Prostate gland (tissue), 2 donors: ENCODE results near the gene BTAF1. TPM values are rescaled to one million over a fixed set of nuclear protein-coding genes. Genes with fewer than 3 reads are reported as not detected.

Experiments
- DNase-seq: peaks from one replicate; pipeline ENCODE4 v3.0.0-alpha.2; 2019; ENCODE audit warnings: low spot score
- H3K27ac ChIP-seq, 2 donors: fragments of 200-600 bp; sonication (generic); 2 replicates each; pipeline ENCODE4 v1.5.1; 2017 to 2019
- H3K27me3 ChIP-seq: fragments of 200-600 bp; sonication (generic); replicated peaks from 2 replicates; pipeline ENCODE4 v1.5.1; 2019; ENCODE audit not compliant: insufficient read depth
- H3K36me3 ChIP-seq, 2 donors: fragments of 200-600 bp; sonication (generic); 1 replicate in 1 of 2; 2 replicates in 1 of 2; pipeline versions ENCODE4 v1.5.1 to v1.8.1; 2017 to 2019
- H3K4me1 ChIP-seq: fragments of 200-600 bp; sonication (generic); replicated peaks from 2 replicates; pipeline ENCODE4 v1.5.1; 2019
- H3K4me3 ChIP-seq, 2 donors: fragments of 200-600 bp; sonication (generic); 2 replicates each; pipeline ENCODE4 v1.5.1; 2017 to 2019
- H3K9me3 ChIP-seq: fragments of 200-600 bp; sonication (generic); 2 replicates; pipeline ENCODE4 v1.5.1; 2017
- POLR2A ChIP-seq: fragments of 450-650 bp; IDR thresholded peaks from one replicate; pipeline ENCODE4 v1.6.1; 2016; ENCODE audit warnings: antibody characterized with exemption, mild to moderate bottlenecking
- POLR2AphosphoS5 ChIP-seq: sonication (generic); formaldehyde crosslinking; IDR thresholded peaks from one replicate; pipeline ENCODE4 v1.6.1; 2017; ENCODE audit warnings: antibody characterized with exemption
- WGBS: methylation state at CpG from one replicate; pipeline ENCODE4 v1.1.5; 2018; 5-methylcytosine and 5-hydroxymethylcytosine counted together
- intact Hi-C: fragments of 100-400 bp; cut with DNase I; formaldehyde crosslinking; loops from one replicate; pipeline ENCODE4 v1.14.2; 2022
- total RNA-seq, 2 donors: library from RNA; depleted of rRNA; stranded (reverse); fragments of >200 nt; gene quantifications; one replicate each; pipeline ENCODE4 v1.1.0, GENCODE V29; 2016
- TF ChIP-seq, protein P1 (sequence below), 4 experiments: fragments of 200-600 bp in 2 of 4; fragments of 450-650 bp in 2 of 4; sonication (generic) in 2 of 4; IDR thresholded peaks; 1 replicate in 3 of 4; 2 replicates in 1 of 4; pipeline ENCODE4 v1.5.1; 2016 to 2019; ENCODE audit warnings: antibody characterized with exemption in 4 of 4, mild to moderate bottlenecking in 2 of 4, moderate library complexity in 2 of 4

The BTAF1 gene
- 10 to 100 TPM; 31.2 to 43.2 TPM for total RNA-seq

DNA sequence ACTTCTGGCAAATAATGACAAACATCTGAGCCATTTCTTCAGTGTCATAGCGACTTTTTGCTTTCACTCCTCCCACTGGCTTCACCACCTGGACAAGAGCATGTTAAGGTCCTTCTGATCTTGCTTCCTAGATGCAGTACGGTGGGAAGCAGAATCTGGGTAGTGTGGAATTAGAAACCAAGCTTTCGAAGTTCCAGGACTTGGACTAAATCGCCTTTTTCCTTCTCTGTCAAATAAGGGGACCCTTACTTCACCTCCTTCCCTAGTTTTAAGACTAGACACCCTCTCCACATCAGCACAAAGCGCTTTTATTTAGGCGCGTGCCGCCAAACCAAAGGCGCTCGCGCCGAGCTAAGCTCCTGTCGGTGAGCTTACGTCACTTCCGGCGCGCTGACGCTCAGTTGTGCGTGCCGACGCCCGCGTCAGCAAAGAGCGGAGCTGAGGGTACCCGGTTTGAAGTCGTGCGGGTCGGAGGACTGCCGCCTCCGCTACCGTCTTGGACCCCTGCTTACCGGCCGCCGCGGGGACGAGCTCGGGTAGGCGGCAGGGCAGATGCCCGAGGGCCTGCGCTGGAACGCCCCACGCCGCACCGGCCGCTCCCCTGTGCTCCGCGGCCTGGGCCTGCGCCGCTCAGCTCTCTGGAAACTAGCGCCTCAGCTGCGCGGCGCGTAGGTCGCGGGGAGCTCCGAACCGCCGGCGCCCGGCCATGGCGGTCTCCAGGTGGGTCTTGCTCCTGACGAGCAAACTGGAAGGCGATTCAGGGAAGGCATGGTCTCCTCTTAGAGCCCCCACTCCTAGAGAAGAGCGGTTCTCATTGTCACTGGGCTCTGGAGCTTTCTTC, at the start of gene BTAF1:
BTAF1 (plus strand) TSS at position 400 of the 841 bp plus-strand sequence; CDS start at position 707, 307 bp downstream.
- peak; percentile 92 for DNase-seq
- H3K27me3 ChIP-seq: no peaks in the 10 kb centered on the region
- H3K4me3 ChIP-seq: peak within 1 kb of the TSS; percentile 74 to 85
- intact Hi-C loops: loop anchor here (10.0 kb wide), 1 partner anchor 129 kb away; the partner anchor contains the start of gene TNKS2
- no peaks in the 10 kb centered on the region for H3K9me3 ChIP-seq
- H3K27ac ChIP-seq: peak within 1 kb of the TSS; percentile 96 to 98
- peak; percentile 92 for TF ChIP-seq POLR2A
- TF ChIP-seq, protein P1, sequence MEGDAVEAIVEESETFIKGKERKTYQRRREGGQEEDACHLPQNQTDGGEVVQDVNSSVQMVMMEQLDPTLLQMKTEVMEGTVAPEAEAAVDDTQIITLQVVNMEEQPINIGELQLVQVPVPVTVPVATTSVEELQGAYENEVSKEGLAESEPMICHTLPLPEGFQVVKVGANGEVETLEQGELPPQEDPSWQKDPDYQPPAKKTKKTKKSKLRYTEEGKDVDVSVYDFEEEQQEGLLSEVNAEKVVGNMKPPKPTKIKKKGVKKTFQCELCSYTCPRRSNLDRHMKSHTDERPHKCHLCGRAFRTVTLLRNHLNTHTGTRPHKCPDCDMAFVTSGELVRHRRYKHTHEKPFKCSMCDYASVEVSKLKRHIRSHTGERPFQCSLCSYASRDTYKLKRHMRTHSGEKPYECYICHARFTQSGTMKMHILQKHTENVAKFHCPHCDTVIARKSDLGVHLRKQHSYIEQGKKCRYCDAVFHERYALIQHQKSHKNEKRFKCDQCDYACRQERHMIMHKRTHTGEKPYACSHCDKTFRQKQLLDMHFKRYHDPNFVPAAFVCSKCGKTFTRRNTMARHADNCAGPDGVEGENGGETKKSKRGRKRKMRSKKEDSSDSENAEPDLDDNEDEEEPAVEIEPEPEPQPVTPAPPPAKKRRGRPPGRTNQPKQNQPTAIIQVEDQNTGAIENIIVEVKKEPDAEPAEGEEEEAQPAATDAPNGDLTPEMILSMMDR (IDR thresholded peaks at IDR 0.05): peak in 2 of 4 experiments; percentile 13 to 21
- TF ChIP-seq POLR2AphosphoS5: peak; percentile 97
- WGBS: under 1% methylated on average over 51 of the region's 65 CpGs
- no peaks in the 10 kb centered on the region for H3K4me1 ChIP-seq
- no peaks in the 10 kb centered on the region for H3K36me3 ChIP-seq

DNA sequence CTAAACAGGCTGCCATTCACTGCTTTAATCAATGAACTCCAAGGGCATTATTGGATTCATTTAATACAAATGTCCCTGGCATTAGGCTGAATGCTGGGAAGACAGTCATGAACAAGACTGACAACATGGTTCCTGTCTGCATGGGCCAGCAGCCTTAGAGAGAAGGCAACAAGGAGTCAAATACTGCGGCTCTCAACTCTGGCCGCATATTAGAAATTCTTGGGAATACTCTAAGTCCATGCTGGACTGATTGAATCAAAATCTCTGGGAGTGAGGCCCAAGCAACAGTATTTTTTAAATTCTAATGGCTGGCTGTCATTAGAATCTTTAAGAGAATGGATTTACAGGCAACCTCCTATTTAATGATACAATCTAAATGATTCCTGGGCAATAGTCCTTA, 48.4 kb upstream of the BTAF1 start:
- no peaks in the 10 kb centered on the region for H3K4me1 ChIP-seq
- TF ChIP-seq POLR2A: no peak
- TF ChIP-seq POLR2AphosphoS5: no peak
- TF ChIP-seq, protein P1 (IDR thresholded peaks at IDR 0.05): no peak
- no peaks in the 10 kb centered on the region for H3K9me3 ChIP-seq
- H3K36me3 ChIP-seq: no peaks in the 10 kb centered on the region
- H3K4me3 ChIP-seq: no peak overlapping the region
- no peak overlapping the region for H3K27ac ChIP-seq
- DNase-seq: no peak
- no peaks in the 10 kb centered on the region for H3K27me3 ChIP-seq
- WGBS: 100% methylated on average over 2 of the region's 2 CpGs
- intact Hi-C loops: no loop called here

DNA sequence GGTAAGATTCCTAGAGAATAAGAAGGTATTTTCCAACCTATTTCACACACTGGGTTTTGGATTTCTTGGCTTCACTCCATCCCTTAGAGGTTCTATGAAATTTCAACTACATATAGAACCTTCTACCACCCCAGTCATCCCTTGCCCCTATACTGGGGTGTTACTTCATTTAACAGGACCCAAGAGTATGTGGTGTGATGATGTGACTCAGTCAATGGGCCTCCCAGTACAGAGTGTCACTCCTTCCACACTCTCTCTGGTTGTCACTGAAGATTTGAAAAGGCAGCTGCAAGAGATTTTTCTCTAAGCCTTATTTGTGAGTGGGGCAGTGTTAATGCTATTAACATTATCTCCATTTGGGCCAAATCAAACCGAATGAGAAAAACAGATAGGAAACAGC, 47.8 kb upstream of the BTAF1 start:
- Histone ChIP-seq H3K4me3 (no peak overlapping the region), H3K4me1 (no peaks in the 10 kb centered on the region), H3K36me3 (no peaks in the 10 kb centered on the region), H3K27me3 (no peaks in the 10 kb centered on the region), H3K27ac (no peak overlapping the region), H3K9me3 (no peaks in the 10 kb centered on the region)
- intact Hi-C loops: no loop called here
- DNase-seq: no peak
- TF ChIP-seq, protein P1 (IDR thresholded peaks at IDR 0.05): no peak
- TF ChIP-seq POLR2A (no peak), POLR2AphosphoS5 (no peak)
- WGBS: 91% methylated on average over 1 of the region's 1 CpG

DNA sequence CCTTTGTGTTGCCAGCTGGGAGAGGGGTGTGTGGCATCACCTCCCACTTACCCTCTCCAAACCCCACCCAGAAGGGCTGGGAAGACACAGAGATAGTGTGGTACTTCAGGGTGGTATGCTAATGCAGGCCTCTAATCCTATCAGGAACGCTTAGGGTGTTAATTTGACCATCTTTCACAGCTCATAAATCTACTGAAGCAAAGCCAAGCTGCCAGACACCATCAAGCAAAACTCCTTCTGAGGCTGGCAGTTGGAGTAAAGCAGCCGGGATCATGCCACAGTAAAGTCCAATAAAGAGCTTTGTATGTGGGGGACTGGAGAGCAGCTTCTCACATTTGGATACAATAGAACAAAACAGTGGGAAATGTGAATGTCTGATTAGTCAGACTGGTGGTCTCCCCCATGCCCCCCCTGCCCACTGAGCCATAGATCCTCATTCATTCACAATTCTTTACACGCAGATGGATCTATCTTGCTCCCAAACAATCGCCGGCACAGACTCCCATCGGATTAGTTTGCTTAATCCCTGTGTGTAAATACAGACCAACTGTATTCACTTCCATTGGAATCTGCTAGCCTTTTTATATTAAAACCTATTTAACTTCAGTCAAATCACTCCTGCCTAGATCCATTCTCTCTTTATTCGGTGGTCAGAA, 43.9 kb upstream of the BTAF1 start:
- Histone ChIP-seq H3K9me3 (no peaks in the 10 kb centered on the region), H3K4me3 (no peak overlapping the region), H3K4me1 (no peaks in the 10 kb centered on the region), H3K27ac (no peak overlapping the region), H3K36me3 (no peaks in the 10 kb centered on the region), H3K27me3 (no peaks in the 10 kb centered on the region)
- TF ChIP-seq POLR2AphosphoS5 (no peak), POLR2A (no peak)
- TF ChIP-seq, protein P1 (IDR thresholded peaks at IDR 0.05): no peak
- intact Hi-C loops: no loop called here
- DNase-seq: no peak
- WGBS: 42% methylated on average over 7 of the region's 7 CpGs
